Endodermal cell (in vitro differentiated cells): ENCODE results near the gene TMEM38B. TPM values are rescaled to one million over a fixed set of nuclear protein-coding genes. Genes with fewer than 3 reads are reported as not detected.

Experiments
- DNase-seq: peaks from one replicate; pipeline ENCODE4 v3.0.0-alpha.2; 2017
- H3K27ac ChIP-seq: 2 replicates; pipeline ENCODE4 v1.5.1; 2013; ENCODE audit warnings: mild to moderate bottlenecking, low read depth, low read length, moderate library complexity
- H3K27me3 ChIP-seq: 2 replicates; pipeline ENCODE4 v1.6.1; 2013; ENCODE audit warnings: mild to moderate bottlenecking, low read length, moderate library complexity; ENCODE audit not compliant: insufficient read depth, control insufficient read depth, poor library complexity, severe bottlenecking
- H3K36me3 ChIP-seq: 2 replicates; pipeline ENCODE4 v1.7.0; 2013; ENCODE audit warnings: mild to moderate bottlenecking, low read length, moderate library complexity; ENCODE audit not compliant: control insufficient read depth, insufficient read depth
- H3K4me1 ChIP-seq: one replicate; pipeline ENCODE4 v1.7.0; 2013; ENCODE audit warnings: low read length; ENCODE audit not compliant: control insufficient read depth, insufficient read depth
- H3K4me3 ChIP-seq: 2 replicates; pipeline ENCODE4 v1.5.1; 2013; ENCODE audit warnings: mild to moderate bottlenecking, low read length, moderate library complexity
- H3K9ac ChIP-seq: 2 replicates; pipeline ENCODE4 v1.6.1; 2013; ENCODE audit warnings: mild to moderate bottlenecking, low read length, moderate library complexity; ENCODE audit not compliant: poor library complexity, severe bottlenecking; ENCODE audit errors: extremely low read depth
- H3K9me3 ChIP-seq: 2 replicates; pipeline ENCODE4 v1.6.1; 2013; ENCODE audit warnings: mild to moderate bottlenecking, low read length, moderate library complexity; ENCODE audit not compliant: control insufficient read depth
- H3K27ac Mint-ChIP-seq: 2 replicates; pipeline ENCODE4 v1.8.0; 2020; ENCODE audit warnings: mixed read lengths
- H3K27me3 Mint-ChIP-seq: 2 replicates; pipeline ENCODE4 v1.8.0; 2021; ENCODE audit warnings: mild to moderate bottlenecking, mixed read lengths; ENCODE audit not compliant: insufficient read depth
- H3K36me3 Mint-ChIP-seq: 2 replicates; pipeline ENCODE4 v1.8.0; 2020; ENCODE audit warnings: low read depth, mixed read lengths
- H3K4me1 Mint-ChIP-seq: 2 replicates; pipeline ENCODE4 v1.8.0; 2020; ENCODE audit warnings: mixed read lengths
- H3K4me3 Mint-ChIP-seq: 2 replicates; pipeline ENCODE4 v1.8.0; 2020; ENCODE audit warnings: mild to moderate bottlenecking, moderate library complexity, mixed read lengths
- H3K9me3 Mint-ChIP-seq: 2 replicates; pipeline ENCODE4 v1.8.0; 2020; ENCODE audit warnings: mild to moderate bottlenecking, mixed read lengths
- CTCF ChIP-seq: fragments of 200-600 bp; sonication (generic); conservative IDR thresholded peaks from 2 replicates; pipeline ENCODE4 v1.5.0; 2021; ENCODE audit warnings: antibody characterized with exemption, mild to moderate bottlenecking
- WGBS, 2 experiments: methylation state at CpG; one replicate each; pipeline versions ENCODE4 v1.1.5 to v1.1.7; 2013; ENCODE audit warnings: missing lambda C conversion rate in 2 of 2, mixed read lengths in 1 of 2; ENCODE audit not compliant: insufficient coverage in 1 of 2, insufficient read length in 1 of 2; 5-methylcytosine and 5-hydroxymethylcytosine counted together
- total RNA-seq, 2 donors: library from RNA; stranded (reverse); fragmentation: NEBNext Ultra II Directional in 1 of 2; extraction: Animal tissue kit (Norgen Biotek cat#: 25700) in 1 of 2; gene quantifications; 2 replicates in 1 of 2; 3 replicates in 1 of 2; pipeline ENCODE4 v1.2.1, GENCODE V29; 2021

Gene TMEM38B
- total RNA-seq, 2 donors from 2014 or later = 24.7 to 48.0 TPM

GRCh38 chr9:105670775-105671174, 23.6 kb upstream of the TMEM38B start:
- Histone ChIP-seq H3K27me3 (peaks cover 38% of the 10 kb centered on the region), H3K4me3 (no peak overlapping the region), H3K9ac (no peak overlapping the region), H3K36me3 (no peaks in the 10 kb centered on the region), H3K4me1 (peaks cover 4% of the 10 kb centered on the region), H3K27ac (no peak overlapping the region), H3K9me3 (no peaks in the 10 kb centered on the region)
- H3K9me3 Mint-ChIP-seq = no peaks in the 10 kb centered on the region
- peaks cover 14% of the 10 kb centered on the region for H3K4me1 Mint-ChIP-seq
- H3K36me3 Mint-ChIP-seq = no peaks in the 10 kb centered on the region
- no peak overlapping the region for H3K4me3 Mint-ChIP-seq
- no peak overlapping the region for H3K27ac Mint-ChIP-seq
- DNase-seq = no peak
- WGBS, 2 experiments = 80 to 90% methylated on average over 1 to 2 of the region's 3 CpGs
- TF ChIP-seq CTCF = no peak
- H3K27me3 Mint-ChIP-seq = peaks cover 57% of the 10 kb centered on the region

- 90 to 94% methylated on average over 3 of the region's 3 CpGs for WGBS, 2 experiments
- DNase-seq = no peak
- Histone ChIP-seq H3K9ac (no peak overlapping the region), H3K27ac (no peak overlapping the region), H3K9me3 (no peaks in the 10 kb centered on the region), H3K36me3 (no peaks in the 10 kb centered on the region), H3K4me3 (no peak overlapping the region), H3K4me1 (peaks cover 12% of the 10 kb centered on the region), H3K27me3 (peaks cover 27% of the 10 kb centered on the region)
- no peaks in the 10 kb centered on the region for H3K9me3 Mint-ChIP-seq
- H3K4me3 Mint-ChIP-seq = no peak overlapping the region
- TF ChIP-seq CTCF = no peak
- no peaks in the 10 kb centered on the region for H3K36me3 Mint-ChIP-seq
- H3K27me3 Mint-ChIP-seq = peaks cover 42% of the 10 kb centered on the region
- H3K4me1 Mint-ChIP-seq = peaks cover 29% of the 10 kb centered on the region
- H3K27ac Mint-ChIP-seq = no peak overlapping the region
Measured at GRCh38 chr9:105672711-105673234, 21.6 kb upstream of the TMEM38B start.

GRCh38 chr9:105673850-105674387, 20.4 kb upstream of the TMEM38B start:
- H3K4me1 Mint-ChIP-seq = peaks cover 36% of the 10 kb centered on the region
- H3K27ac Mint-ChIP-seq = no peak overlapping the region
- H3K27me3 Mint-ChIP-seq = peaks cover 37% of the 10 kb centered on the region
- TF ChIP-seq CTCF = no peak
- Histone ChIP-seq H3K9me3 (no peaks in the 10 kb centered on the region), H3K27me3 (peaks cover 27% of the 10 kb centered on the region), H3K36me3 (no peaks in the 10 kb centered on the region), H3K9ac (no peak overlapping the region), H3K4me3 (no peak overlapping the region), H3K4me1 (peaks cover 20% of the 10 kb centered on the region), H3K27ac (no peak overlapping the region)
- no peaks in the 10 kb centered on the region for H3K9me3 Mint-ChIP-seq
- WGBS, 2 experiments = 96 to 100% methylated on average over 1 to 3 of the region's 3 CpGs
- H3K4me3 Mint-ChIP-seq = no peak overlapping the region
- peak; percentile 69 for DNase-seq
- H3K36me3 Mint-ChIP-seq = no peaks in the 10 kb centered on the region
